OCI-LY3 (cell line): ENCODE results near the gene TRMT2B.

ENCODE experiments used
- CTCF ChIP-seq: fragments of 200-600, 300-600 bp; sonication (generic); IDR thresholded peaks from 2 replicates; pipeline ENCODE4 v1.5.1; 2014; ENCODE audit warnings: antibody characterized with exemption, low read length, low read depth
- EZH2phosphoT487 ChIP-seq: fragments of 200-600 bp; shearing (Covaris generic); IDR thresholded peaks from 2 replicates; pipeline ENCODE4 v1.6.1; 2018; ENCODE audit warnings: antibody characterized with exemption, mixed run types, low read depth

GRCh38 chrX:101057093-101057714 is 5.3 kb upstream of the TRMT2B start:
- TF ChIP-seq CTCF (no peak), EZH2phosphoT487 (no peak)
